ENCODE measurements around the gene KLHL24.

KLHL24 gene

GRCh38 chr3:183695569-183696364, 60.3 kb downstream of the KLHL24 start:
- H3K4ac ChIP-seq (ENCODE audit: low read depth, low read length) = no peak overlapping the region
- no peaks in the 10 kb centered on the region for H3K9me3 ChIP-seq (ENCODE audit: insufficient read depth, low read depth, low read length)
- H2BK12ac ChIP-seq (ENCODE audit: low read length) = no peak overlapping the region
- H3K4me1 ChIP-seq (ENCODE audit: control insufficient read depth in 1 of 2, insufficient read depth in 2 of 2, low read length in 2 of 2) = peaks cover 7% of the 10 kb centered on the region in 2 experiments
- no peak overlapping the region for H3K14ac ChIP-seq (ENCODE audit: low read length)
- no peak overlapping the region for H2BK5ac ChIP-seq (ENCODE audit: low read depth, low read length, poor library complexity)
- H2BK120ac ChIP-seq (ENCODE audit: insufficient read depth, low read length, poor library complexity) = no peak overlapping the region
- no CpG with 5 or more reads among the region's 7 CpGs for whole genome bisulfite sequencing (ENCODE audit: extremely low coverage, insufficient coverage, insufficient read length)
- H3K23ac ChIP-seq (ENCODE audit: low read length) = no peak overlapping the region
- no peak overlapping the region for H3K9ac ChIP-seq (ENCODE audit: low read length)
- H3K36me3 ChIP-seq (ENCODE audit: control insufficient read depth in 1 of 2, insufficient read depth in 2 of 2, low read length in 2 of 2) = no peaks in the 10 kb centered on the region
- DNase-seq = peak; percentile 17 to 37
- peaks cover 10% of the 10 kb centered on the region for H3K79me1 ChIP-seq (ENCODE audit: low read length)
- no peak overlapping the region for H4K12ac ChIP-seq (ENCODE audit: low read depth, low read length)
- H2AFZ ChIP-seq (ENCODE audit: insufficient read depth, low read length, poor library complexity) = no peak overlapping the region
- H4K8ac ChIP-seq (ENCODE audit: low read depth, low read length) = no peak overlapping the region
- H3K4me3 ChIP-seq (ENCODE audit: low read depth, low read length) = no peak overlapping the region
- H3K18ac ChIP-seq (ENCODE audit: low read length) = no peak overlapping the region
- H2AK5ac ChIP-seq (ENCODE audit: low read length) = no peak overlapping the region
- H3K27me3 ChIP-seq (ENCODE audit: insufficient read depth, low read length) = no peaks in the 10 kb centered on the region
- no peak overlapping the region for H3K27ac ChIP-seq (ENCODE audit: low read depth, low read length)
- peaks cover 11% of the 10 kb centered on the region for H3K79me2 ChIP-seq (ENCODE audit: control insufficient read depth, insufficient read depth, low read length, poor library complexity)
- H3K4me2 ChIP-seq (ENCODE audit: low read length) = no peak overlapping the region
- H4K91ac ChIP-seq (ENCODE audit: low read depth, low read length) = no peak overlapping the region

- Histone ChIP-seq H3K27me3 (ENCODE audit: insufficient read depth, low read length) (no peaks in the 10 kb centered on the region), H3K79me2 (ENCODE audit: control insufficient read depth, insufficient read depth, low read length, poor library complexity) (peaks cover 15% of the 10 kb centered on the region), H2AK5ac (ENCODE audit: low read length) (no peak overlapping the region), H4K91ac (ENCODE audit: low read depth, low read length) (no peak overlapping the region), H3K18ac (ENCODE audit: low read length) (no peak overlapping the region), H2BK120ac (ENCODE audit: insufficient read depth, low read length, poor library complexity) (no peak overlapping the region), H2AFZ (ENCODE audit: insufficient read depth, low read length, poor library complexity) (peak overlapping the region; percentile 59), H3K9ac (ENCODE audit: low read length) (no peak overlapping the region), H3K23ac (ENCODE audit: low read length) (peak overlapping the region; percentile 27), H4K12ac (ENCODE audit: low read depth, low read length) (peak overlapping the region; percentile 55), H3K27ac (ENCODE audit: low read depth, low read length) (no peak overlapping the region), H3K79me1 (ENCODE audit: low read length) (peaks cover 10% of the 10 kb centered on the region), H4K8ac (ENCODE audit: low read depth, low read length) (peak overlapping the region; percentile 87), H3K4ac (ENCODE audit: low read depth, low read length) (no peak overlapping the region), H3K14ac (ENCODE audit: low read length) (no peak overlapping the region), H2BK12ac (ENCODE audit: low read length) (no peak overlapping the region), H3K4me2 (ENCODE audit: low read length) (peak overlapping the region; percentile 97), H3K9me3 (ENCODE audit: insufficient read depth, low read depth, low read length) (no peaks in the 10 kb centered on the region), H3K36me3 (ENCODE audit: control insufficient read depth in 1 of 2, insufficient read depth in 2 of 2, low read length in 2 of 2) (peaks cover 0 to 2% of the 10 kb centered on the region in 2 experiments), H3K4me3 (ENCODE audit: low read depth, low read length) (peak overlapping the region; percentile 67), H2BK5ac (ENCODE audit: low read depth, low read length, poor library complexity) (no peak overlapping the region), H3K4me1 (ENCODE audit: control insufficient read depth in 1 of 2, insufficient read depth in 2 of 2, low read length in 2 of 2) (peaks cover 9 to 18% of the 10 kb centered on the region in 2 experiments)
- WGBS (ENCODE audit: extremely low coverage, insufficient coverage, insufficient read length) = no CpG with 5 or more reads among the region's 4 CpGs
- no peak for DNase-seq
Measured at GRCh38 chr3:183697123-183697609, 61.7 kb downstream of the KLHL24 start.

GRCh38 chr3:183697610-183698317, 62.3 kb downstream of the KLHL24 start, which contains the start of gene YEATS2:
Gene YEATS2, plus strand, starts transcription at chr3:183697797. Its CDS starts 17,366 bp downstream, at chr3:183715163.
- Histone ChIP-seq H4K8ac (ENCODE audit: low read depth, low read length) (peak within 1 kb of the TSS; percentile 99), H3K4ac (ENCODE audit: low read depth, low read length) (peak within 1 kb of the TSS; percentile 98), H2BK120ac (ENCODE audit: insufficient read depth, low read length, poor library complexity) (peak within 1 kb of the TSS; percentile 99), H3K23ac (ENCODE audit: low read length) (peak within 1 kb of the TSS; percentile 27), H3K36me3 (ENCODE audit: control insufficient read depth in 1 of 2, insufficient read depth in 2 of 2, low read length in 2 of 2) (peaks cover 0 to 3% of the 10 kb centered on the region in 2 experiments), H3K79me2 (ENCODE audit: control insufficient read depth, insufficient read depth, low read length, poor library complexity) (peaks cover 15% of the 10 kb centered on the region), H3K14ac (ENCODE audit: low read length) (peak within 1 kb of the TSS; percentile 98), H2AFZ (ENCODE audit: insufficient read depth, low read length, poor library complexity) (peak within 1 kb of the TSS; percentile 82), H3K18ac (ENCODE audit: low read length) (peak within 1 kb of the TSS; percentile 100), H2BK5ac (ENCODE audit: low read depth, low read length, poor library complexity) (peak within 1 kb of the TSS; percentile 98), H3K9me3 (ENCODE audit: insufficient read depth, low read depth, low read length) (no peaks in the 10 kb centered on the region), H3K27me3 (ENCODE audit: insufficient read depth, low read length) (no peaks in the 10 kb centered on the region), H3K79me1 (ENCODE audit: low read length) (peaks cover 10% of the 10 kb centered on the region), H3K4me2 (ENCODE audit: low read length) (peak within 1 kb of the TSS; percentile 97), H3K27ac (ENCODE audit: low read depth, low read length) (peak within 1 kb of the TSS; percentile 79), H3K4me3 (ENCODE audit: low read depth, low read length) (peak within 1 kb of the TSS; percentile 98), H3K4me1 (ENCODE audit: control insufficient read depth in 1 of 2, insufficient read depth in 2 of 2, low read length in 2 of 2) (peaks cover 6 to 19% of the 10 kb centered on the region in 2 experiments), H4K91ac (ENCODE audit: low read depth, low read length) (peak within 1 kb of the TSS; percentile 99), H2BK12ac (ENCODE audit: low read length) (peak within 1 kb of the TSS; percentile 36), H3K9ac (ENCODE audit: low read length) (peak within 1 kb of the TSS; percentile 99), H4K12ac (ENCODE audit: low read depth, low read length) (peak within 1 kb of the TSS; percentile 99), H2AK5ac (ENCODE audit: low read length) (peak within 1 kb of the TSS; percentile 93)
- peak; percentile 18 to 69 for DNase-seq
- WGBS (ENCODE audit: extremely low coverage, insufficient coverage, insufficient read length) = no CpG with 5 or more reads among the region's 89 CpGs

- H3K4me1 ChIP-seq (ENCODE audit: control insufficient read depth in 1 of 2, insufficient read depth in 2 of 2, low read length in 2 of 2) = peaks cover 6 to 19% of the 10 kb centered on the region in 2 experiments
- peaks cover 10% of the 10 kb centered on the region for H3K79me1 ChIP-seq (ENCODE audit: low read length)
- peak overlapping the region; percentile 79 for H3K27ac ChIP-seq (ENCODE audit: low read depth, low read length)
- peak overlapping the region; percentile 99 for H4K8ac ChIP-seq (ENCODE audit: low read depth, low read length)
- H3K4ac ChIP-seq (ENCODE audit: low read depth, low read length) = peak overlapping the region; percentile 98
- peak overlapping the region; percentile 93 for H2AK5ac ChIP-seq (ENCODE audit: low read length)
- H3K4me2 ChIP-seq (ENCODE audit: low read length) = peak overlapping the region; percentile 97
- H3K23ac ChIP-seq (ENCODE audit: low read length) = no peak overlapping the region
- H3K36me3 ChIP-seq (ENCODE audit: control insufficient read depth in 1 of 2, insufficient read depth in 2 of 2, low read length in 2 of 2) = peaks cover 0 to 3% of the 10 kb centered on the region in 2 experiments
- H3K9me3 ChIP-seq (ENCODE audit: insufficient read depth, low read depth, low read length) = no peaks in the 10 kb centered on the region
- WGBS (ENCODE audit: extremely low coverage, insufficient coverage, insufficient read length) = no CpG with 5 or more reads among the region's 13 CpGs
- peak in 1 of 2 donors; percentile 58 for DNase-seq
- peaks cover 15% of the 10 kb centered on the region for H3K79me2 ChIP-seq (ENCODE audit: control insufficient read depth, insufficient read depth, low read length, poor library complexity)
- H3K18ac ChIP-seq (ENCODE audit: low read length) = peak overlapping the region; percentile 100
- peak overlapping the region; percentile 99 for H4K12ac ChIP-seq (ENCODE audit: low read depth, low read length)
- peak overlapping the region; percentile 99 for H3K9ac ChIP-seq (ENCODE audit: low read length)
- H2BK120ac ChIP-seq (ENCODE audit: insufficient read depth, low read length, poor library complexity) = peak overlapping the region; percentile 99
- H4K91ac ChIP-seq (ENCODE audit: low read depth, low read length) = peak overlapping the region; percentile 99
- H3K14ac ChIP-seq (ENCODE audit: low read length) = peak overlapping the region; percentile 98
- H2AFZ ChIP-seq (ENCODE audit: insufficient read depth, low read length, poor library complexity) = peak overlapping the region; percentile 82
- H3K4me3 ChIP-seq (ENCODE audit: low read depth, low read length) = peak overlapping the region; percentile 98
- no peaks in the 10 kb centered on the region for H3K27me3 ChIP-seq (ENCODE audit: insufficient read depth, low read length)
- H2BK5ac ChIP-seq (ENCODE audit: low read depth, low read length, poor library complexity) = peak overlapping the region; percentile 98
- peak overlapping the region; percentile 36 for H2BK12ac ChIP-seq (ENCODE audit: low read length)
Measured at GRCh38 chr3:183698318-183698751, 62.9 kb downstream of the KLHL24 start.

Data from trophoblast cell (in vitro differentiated cells and primary cell).